ENCODE data around the gene MAP3K9.

DNA sequence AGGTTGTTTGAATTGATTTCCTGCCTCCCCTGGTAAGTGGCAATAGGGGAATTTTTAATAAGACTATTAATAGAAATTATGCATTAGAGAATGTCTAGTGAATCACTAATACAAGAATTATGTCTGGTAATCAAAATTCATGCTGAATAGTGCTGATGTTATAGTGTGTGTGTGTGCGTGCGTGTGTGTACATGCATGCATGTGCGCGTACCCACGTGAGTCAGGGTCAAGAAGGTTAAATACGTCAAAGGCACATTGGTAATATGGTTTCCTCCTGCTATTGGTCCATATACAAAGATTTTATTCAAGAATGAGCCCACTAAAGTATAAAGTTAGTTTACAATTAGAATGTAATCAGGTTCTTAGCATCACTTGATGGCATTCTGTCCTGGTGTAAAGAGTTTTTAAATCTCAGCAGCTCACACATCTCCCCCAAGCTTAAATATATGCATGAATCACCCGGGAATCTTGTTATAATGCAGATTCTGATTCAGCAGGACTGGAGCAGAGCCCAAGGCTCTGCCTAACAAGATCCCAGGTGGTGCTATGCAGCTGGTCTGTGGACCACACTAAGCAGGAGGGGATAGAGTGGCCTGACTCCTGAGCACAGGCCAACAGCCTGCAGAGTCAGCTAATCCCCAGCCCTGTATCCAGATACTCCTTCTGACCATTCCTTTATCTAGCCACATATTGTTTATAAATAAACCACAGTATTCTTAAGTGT, 123.7 kb downstream of the MAP3K9 start:
- TF ChIP-seq KDM5A (IDR thresholded peaks at IDR 0.05; ENCODE audit: low read length), result no peak
- no peak for TF ChIP-seq POLR2A (IDR thresholded peaks at IDR 0.05; ENCODE audit: control extremely low read depth in 1 of 2, low read depth in 2 of 2, low read length in 2 of 2)
- TF ChIP-seq, protein P1, sequence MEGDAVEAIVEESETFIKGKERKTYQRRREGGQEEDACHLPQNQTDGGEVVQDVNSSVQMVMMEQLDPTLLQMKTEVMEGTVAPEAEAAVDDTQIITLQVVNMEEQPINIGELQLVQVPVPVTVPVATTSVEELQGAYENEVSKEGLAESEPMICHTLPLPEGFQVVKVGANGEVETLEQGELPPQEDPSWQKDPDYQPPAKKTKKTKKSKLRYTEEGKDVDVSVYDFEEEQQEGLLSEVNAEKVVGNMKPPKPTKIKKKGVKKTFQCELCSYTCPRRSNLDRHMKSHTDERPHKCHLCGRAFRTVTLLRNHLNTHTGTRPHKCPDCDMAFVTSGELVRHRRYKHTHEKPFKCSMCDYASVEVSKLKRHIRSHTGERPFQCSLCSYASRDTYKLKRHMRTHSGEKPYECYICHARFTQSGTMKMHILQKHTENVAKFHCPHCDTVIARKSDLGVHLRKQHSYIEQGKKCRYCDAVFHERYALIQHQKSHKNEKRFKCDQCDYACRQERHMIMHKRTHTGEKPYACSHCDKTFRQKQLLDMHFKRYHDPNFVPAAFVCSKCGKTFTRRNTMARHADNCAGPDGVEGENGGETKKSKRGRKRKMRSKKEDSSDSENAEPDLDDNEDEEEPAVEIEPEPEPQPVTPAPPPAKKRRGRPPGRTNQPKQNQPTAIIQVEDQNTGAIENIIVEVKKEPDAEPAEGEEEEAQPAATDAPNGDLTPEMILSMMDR (IDR thresholded peaks at IDR 0.05; ENCODE audit: control extremely low read depth in 1 of 3, insufficient read depth in 1 of 3, low read depth in 1 of 3, low read length in 3 of 3), result no peak
- TF ChIP-seq CHD1 (IDR thresholded peaks at IDR 0.05; ENCODE audit: low read depth, low read length), result no peak
- TF ChIP-seq SUZ12 (IDR thresholded peaks at IDR 0.05; ENCODE audit: low read length), result no peak
- no peak for TF ChIP-seq CHD2 (IDR thresholded peaks at IDR 0.05; ENCODE audit: low read length)
- TF ChIP-seq POLR2AphosphoS5 (IDR thresholded peaks at IDR 0.05; ENCODE audit: low read depth, low read length), result no peak

Data from H1 (cell line).